ENCODE data around the gene LRRN3. TPM values are rescaled to one million over a fixed set of nuclear protein-coding genes. Genes with fewer than 3 reads are reported as not detected.

LRRN3 gene
- total and polyA plus RNA-seq, 10 of the 15 experiments (the other 5 are each of a cell fraction or from before 2014, with no cell fraction given), result 0.02 to 0.24 (median 0.11) TPM; not detected in 3

DNA sequence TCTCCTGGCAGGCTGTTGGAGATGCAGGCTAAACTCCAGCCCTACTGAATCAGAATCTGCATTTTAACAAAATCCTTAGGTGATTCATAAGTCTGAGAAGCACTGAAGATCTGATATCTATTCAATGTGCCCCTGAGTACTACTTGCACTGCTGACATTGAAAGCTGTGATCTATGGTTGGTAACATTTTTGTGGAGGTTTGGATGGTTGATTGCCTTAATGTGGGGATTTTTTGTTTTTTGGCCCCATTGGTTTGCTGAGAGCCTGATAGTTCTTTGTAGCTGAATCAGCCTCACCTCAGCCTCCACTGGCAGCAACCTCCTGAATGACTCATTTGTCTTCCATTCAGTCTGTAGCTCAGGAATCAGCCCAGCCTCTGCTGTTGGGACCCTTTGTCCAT lies 14.7 kb upstream of the LRRN3 start:
- Histone ChIP-seq H3K36me3 (ENCODE audit: control insufficient read depth in 2 of 2, insufficient read depth in 2 of 2, low read length in 1 of 2) (no peaks in the 10 kb centered on the region), H4K20me1 (ENCODE audit: control insufficient read depth, insufficient read depth) (no peaks in the 10 kb centered on the region), H3K79me2 (ENCODE audit: control insufficient read depth, insufficient read depth, low read length) (no peaks in the 10 kb centered on the region), H3K9ac (ENCODE audit: control insufficient read depth, insufficient read depth, low read length) (no peak overlapping the region), H3K4me2 (ENCODE audit: control insufficient read depth, insufficient read depth) (no peak overlapping the region), H3K4me1 (ENCODE audit: control insufficient read depth, insufficient read depth, low read length) (peaks cover 7% of the 10 kb centered on the region; the same call in 1 of the 2 replicates), H3K9me3 (replicated peaks; ENCODE audit: control insufficient read depth, insufficient read depth, low read length) (no peaks in the 10 kb centered on the region), H2AFZ (ENCODE audit: control insufficient read depth, low read depth, low read length) (no peak overlapping the region), H3K27me3 (replicated peaks in 1 of 2; ENCODE audit: control insufficient read depth in 2 of 2, insufficient read depth in 2 of 2, low read length in 1 of 2) (no peaks in the 10 kb centered on the region), H3K27ac (ENCODE audit: control insufficient read depth, insufficient read depth) (no peak overlapping the region), H3K4me3 (no peak overlapping the region)
- RAD21 ChIA-PET (ENCODE audit: unreplicated experiment), result interaction anchor here (1.1 kb wide), 1 partner anchor 20 kb away, joined by 3 read pairs; no protein-coding TSS in a partner anchor
- in situ Hi-C loops (cut with MboI), result no loop called here
- intact Hi-C loops (cut with micrococcal nuclease; ENCODE audit: unreplicated experiment), result no loop called here
- no peak for DNase-seq (ENCODE audit: low read depth, low spot score)
- POLR2A ChIA-PET, result interaction anchor here (0.6 to 1.1 kb wide), 2 partner anchors 33 to 158 kb away, joined by 3 to 4 read pairs; no protein-coding TSS in a partner anchor
- TF ChIP-seq TCF3 (IDR thresholded peaks at IDR 0.05; ENCODE audit: borderline replicate concordance, insufficient read depth, low read depth, low read length) (no peak), SMC3 (IDR thresholded peaks at IDR 0.05; ENCODE audit: borderline replicate concordance, low read length) (no peak), POLR2AphosphoS2 (IDR thresholded peaks at IDR 0.05; ENCODE audit: low read depth, low read length) (no peak), ZNF207 (IDR thresholded peaks at IDR 0.05; ENCODE audit: borderline replicate concordance) (no peak), NR2F1 (conservative IDR thresholded peaks at IDR 0.05) (no peak), SMAD1 (IDR thresholded peaks at IDR 0.05; ENCODE audit: low read depth, partially characterized antibody) (no peak), RELB (IDR thresholded peaks at IDR 0.05; ENCODE audit: low read depth) (no peak), RAD51 (IDR thresholded peaks at IDR 0.05) (no peak), SRF (IDR thresholded peaks at IDR 0.05; ENCODE audit: low read depth in 2 of 2, low read length in 2 of 2) (no peak), RFX5 (IDR thresholded peaks at IDR 0.05; ENCODE audit: low read depth, low read length) (no peak), KDM1A (IDR thresholded peaks at IDR 0.05; ENCODE audit: borderline replicate concordance) (no peak), SREBF1 (IDR thresholded peaks at IDR 0.05; ENCODE audit: low read length) (no peak), ZNF622 (IDR thresholded peaks at IDR 0.05) (no peak), EGR1 (IDR thresholded peaks at IDR 0.05; ENCODE audit: borderline replicate concordance in 1 of 2, low read depth in 2 of 2, low read length in 2 of 2) (no peak), DPF2 (IDR thresholded peaks at IDR 0.05) (no peak), MEF2B (IDR thresholded peaks at IDR 0.05; ENCODE audit: partially characterized antibody, poor library complexity, severe bottlenecking) (no peak), NBN (IDR thresholded peaks at IDR 0.05) (no peak)
- CTCF ChIA-PET, result interaction anchor here (0.7 to 0.9 kb wide), 2 partner anchors 26 to 654 kb away, joined by 3 to 4 read pairs; no protein-coding TSS in a partner anchor
- ATAC-seq, result peak; percentile 34; the same call in 2 of the 3 replicates
- no TSS peak for BruUV-seq (replicated peaks)
- SMC1A ChIA-PET (ENCODE audit: uncharacterized antibody, unreplicated experiment), result interaction anchor here (1.0 kb wide), 1 partner anchor 64 kb away, joined by 3 read pairs; no protein-coding TSS in a partner anchor
- FAIRE-seq, result no peak

Data from GM12878 (cell line).